CD14-positive monocyte (primary cell): ENCODE results near the gene CNNM4. TPM values are rescaled to one million over a fixed set of nuclear protein-coding genes. Genes with fewer than 3 reads are reported as not detected.

Experiments used
- DNase-seq, 3 donors: peaks; one replicate each; pipeline ENCODE4 v3.0.0-alpha.2; 2011 to 2022
- H2AFZ ChIP-seq: 2 replicates; pipeline ENCODE4 v1.6.0; 2012; ENCODE audit warnings: mild to moderate bottlenecking, low read depth, low read length, inconsistent platforms; ENCODE audit not compliant: insufficient read depth, poor library complexity, severe bottlenecking
- H3K27ac ChIP-seq, 2 donors: 1 replicate in 1 of 2; 2 replicates in 1 of 2; pipeline ENCODE4 v1.5.1; 2012 to 2013; ENCODE audit warnings: low read length in 2 of 2, control low read depth in 1 of 2, inconsistent platforms in 1 of 2, low read depth in 1 of 2, mild to moderate bottlenecking in 1 of 2
- H3K27me3 ChIP-seq, 2 donors: one replicate each; pipeline versions ENCODE4 v1.6.0 to v1.6.1; 2011 to 2013; ENCODE audit warnings: low read length in 2 of 2; ENCODE audit not compliant: control insufficient read depth in 2 of 2, insufficient read depth in 2 of 2
- H3K36me3 ChIP-seq, 2 donors: replicated peaks in 1 of 2; 1 replicate in 1 of 2; 2 replicates in 1 of 2; pipeline versions ENCODE4 v1.5.1 to v1.6.1; 2012 to 2013; ENCODE audit warnings: low read length in 2 of 2, control low read depth in 1 of 2, inconsistent platforms in 1 of 2, mild to moderate bottlenecking in 1 of 2; ENCODE audit not compliant: insufficient read depth in 2 of 2, control insufficient read depth in 1 of 2
- H3K4me1 ChIP-seq, 2 donors: 1 replicate in 1 of 2; 2 replicates in 1 of 2; pipeline versions ENCODE4 v1.5.1 to v1.6.1; 2012 to 2013; ENCODE audit warnings: low read length in 2 of 2, control low read depth in 1 of 2, inconsistent platforms in 1 of 2, mild to moderate bottlenecking in 1 of 2, moderate library complexity in 1 of 2; ENCODE audit not compliant: insufficient read depth in 2 of 2, control insufficient read depth in 1 of 2
- H3K4me2 ChIP-seq: replicated peaks from 2 replicates; pipeline ENCODE3; 2012; ENCODE audit warnings: low read length, moderate library complexity, mild to moderate bottlenecking; ENCODE audit not compliant: poor library complexity, severe bottlenecking; ENCODE audit errors: extremely low read depth
- H3K4me3 ChIP-seq, 3 experiments: fragments of 200-600 bp in 1 of 3; sonication (generic) in 1 of 3; replicated peaks in 1 of 3; 1 replicate in 2 of 3; 2 replicates in 1 of 3; pipeline ENCODE4 v1.5.1; 2011 to 2013; ENCODE audit warnings: low read length in 3 of 3, mild to moderate bottlenecking in 3 of 3, control low read depth in 2 of 3, low read depth in 2 of 3, inconsistent platforms in 1 of 3, moderate library complexity in 1 of 3
- H3K79me2 ChIP-seq: 2 replicates; pipeline ENCODE4 v1.6.0; 2012; ENCODE audit warnings: mild to moderate bottlenecking, control low read depth, inconsistent platforms, low read length, moderate library complexity; ENCODE audit not compliant: insufficient read depth
- H3K9ac ChIP-seq: 2 replicates; pipeline ENCODE4 v1.6.0; 2017; ENCODE audit warnings: low read length, mild to moderate bottlenecking; ENCODE audit not compliant: insufficient read depth, poor library complexity, severe bottlenecking
- H3K9me3 ChIP-seq, 2 donors: replicated peaks in 1 of 2; 1 replicate in 1 of 2; 2 replicates in 1 of 2; pipeline versions ENCODE4 v1.5.1 to v1.6.1; 2012 to 2013; ENCODE audit warnings: low read length in 2 of 2, control low read depth in 1 of 2; ENCODE audit not compliant: control insufficient read depth in 1 of 2, insufficient read depth in 1 of 2
- H4K20me1 ChIP-seq: 2 replicates; pipeline ENCODE4 v1.6.0; 2012; ENCODE audit warnings: mild to moderate bottlenecking, low read length, control low read depth, moderate library complexity; ENCODE audit not compliant: insufficient read depth
- H3K27ac Mint-ChIP-seq, 7 donors: one replicate each; pipeline ENCODE4 v1.8.0; 2020; ENCODE audit warnings: mild to moderate bottlenecking in 7 of 7, mixed read lengths in 7 of 7, moderate library complexity in 6 of 7, inconsistent platforms in 2 of 7
- H3K27me3 Mint-ChIP-seq, 3 donors: one replicate each; pipeline ENCODE4 v1.8.0; 2021 to 2022; ENCODE audit warnings: low read depth in 3 of 3, mild to moderate bottlenecking in 3 of 3, mixed read lengths in 3 of 3, moderate library complexity in 3 of 3, inconsistent platforms in 1 of 3
- H3K36me3 Mint-ChIP-seq, 2 donors: one replicate each; pipeline ENCODE4 v1.8.0; 2020; ENCODE audit warnings: mixed read lengths in 2 of 2, inconsistent platforms in 1 of 2, mild to moderate bottlenecking in 1 of 2
- H3K4me1 Mint-ChIP-seq: one replicate; pipeline ENCODE4 v1.8.0; 2020; ENCODE audit warnings: mild to moderate bottlenecking, mixed read lengths
- H3K4me3 Mint-ChIP-seq, 2 donors: one replicate each; pipeline ENCODE4 v1.8.0; 2020; ENCODE audit warnings: mild to moderate bottlenecking in 2 of 2, mixed read lengths in 2 of 2, moderate library complexity in 1 of 2
- H3K9me3 Mint-ChIP-seq, 7 donors: one replicate each; pipeline ENCODE4 v1.8.0; 2020 to 2022; ENCODE audit warnings: mixed read lengths in 7 of 7, mild to moderate bottlenecking in 6 of 7, moderate library complexity in 6 of 7, inconsistent platforms in 2 of 7
- CTCF ChIP-seq: fragments of 200-600 bp; IDR thresholded peaks from one replicate; pipeline ENCODE4 v1.8.0; 2022; ENCODE audit warnings: antibody characterized with exemption, mild to moderate bottlenecking
- WGBS: methylation state at CpG from one replicate; pipeline ENCODE4 v1.1.5; 2013; ENCODE audit warnings: missing lambda C conversion rate; ENCODE audit not compliant: insufficient coverage; 5-methylcytosine and 5-hydroxymethylcytosine counted together
- intact Hi-C, 2 donors: fragments of 100-400 bp; cut with micrococcal nuclease; formaldehyde crosslinking; loops; one replicate each; pipeline versions ENCODE4 v1.15.0 to v1.15.1; 2023
- polyA plus RNA-seq, 3 donors: library from polyadenylated mRNA; depleted of rRNA in 1 of 3; unstranded in 2 of 3; stranded (reverse) in 1 of 3; fragments of 300-500 nt in 2 of 3; fragments of >200 nt in 1 of 3; fragmentation: Illumina TruSeq in 2 of 3; gene quantifications; 1 replicate in 2 of 3; 2 replicates in 1 of 3; pipeline ENCODE4 v1.2.3, GENCODE V29; 2012 to 2021

CNNM4 gene
- polyA plus RNA-seq, 3 donors: 2.3 to 8.3 (median 2.6) TPM

- Mint-ChIP-seq H3K36me3 (peaks cover 20 to 26% of the 10 kb centered on the region in 2 donors), H3K9me3 (no peaks in the 10 kb centered on the region), H3K4me3 (peak overlapping the region; percentile 48 to 56), H3K27me3 (peaks cover 0 to 2% (median 0%) of the 10 kb centered on the region in 3 donors), H3K4me1 (peaks cover 18% of the 10 kb centered on the region), H3K27ac (peak overlapping the region in 2 of 7 donors; percentile 57 to 71)
- no peak for DNase-seq
- Histone ChIP-seq H3K9ac (peak overlapping the region; percentile 16), H3K27me3 (no peaks in the 10 kb centered on the region), H3K27ac (no peak overlapping the region), H2AFZ (no peak overlapping the region), H3K79me2 (no peaks in the 10 kb centered on the region), H3K36me3 (peaks cover 6 to 19% of the 10 kb centered on the region in 2 donors), H3K9me3 (no peaks in the 10 kb centered on the region), H4K20me1 (no peaks in the 10 kb centered on the region), H3K4me1 (peaks cover 6 to 12% of the 10 kb centered on the region in 2 donors), H3K4me3 (peak overlapping the region in 1 of 3 experiments; percentile 48), H3K4me2 (peak overlapping the region; percentile 59)
- 3% methylated on average over 42 of the region's 42 CpGs for WGBS
- intact Hi-C loops: no loop called here
- TF ChIP-seq CTCF: no peak
Measured at GRCh38 chr2:96839293-96839874, 78.7 kb downstream of the CNNM4 start.

- Histone ChIP-seq H3K9me3 (no peaks in the 10 kb centered on the region), H3K79me2 (no peaks in the 10 kb centered on the region), H3K9ac (no peak overlapping the region), H3K4me1 (peaks cover 6 to 12% of the 10 kb centered on the region in 2 donors), H3K4me3 (peak overlapping the region in 1 of 3 experiments; percentile 48), H2AFZ (no peak overlapping the region), H3K36me3 (peaks cover under 1 to 11% of the 10 kb centered on the region in 2 donors), H3K4me2 (peak overlapping the region; percentile 59), H3K27me3 (no peaks in the 10 kb centered on the region), H3K27ac (no peak overlapping the region), H4K20me1 (no peaks in the 10 kb centered on the region)
- no peak for DNase-seq
- Mint-ChIP-seq H3K9me3 (no peaks in the 10 kb centered on the region), H3K27me3 (peaks cover 0 to 2% (median 0%) of the 10 kb centered on the region in 3 donors), H3K4me3 (peak overlapping the region in 1 of 2 donors; percentile 48), H3K36me3 (peaks cover 16 to 23% of the 10 kb centered on the region in 2 donors), H3K27ac (no peak overlapping the region), H3K4me1 (peaks cover 18% of the 10 kb centered on the region)
- TF ChIP-seq CTCF: no peak
- intact Hi-C loops: no loop called here
- 94% methylated on average over 34 of the region's 37 CpGs for WGBS
Measured at GRCh38 chr2:96839875-96840850, 79.5 kb downstream of the CNNM4 start.
